H9 (cell line): Measurements from ENCODE around the gene P4HTM. TPM values are rescaled to one million over a fixed set of nuclear protein-coding genes. Genes with fewer than 3 reads are reported as not detected.

Experiments used
- DNase-seq: peaks from one replicate; pipeline ENCODE4 v3.0.0-alpha.2; 2017
- H2AFZ ChIP-seq: one replicate; pipeline ENCODE4 v1.6.1; 2013; ENCODE audit warnings: mild to moderate bottlenecking, low read length, control low read depth, moderate library complexity
- H2AK5ac ChIP-seq: 2 replicates; pipeline ENCODE4 v1.6.1; 2013; ENCODE audit warnings: low read length, control low read depth, mixed read lengths; ENCODE audit not compliant: insufficient read length
- H2BK120ac ChIP-seq: one replicate; pipeline ENCODE4 v1.6.1; 2013; ENCODE audit warnings: low read depth, mild to moderate bottlenecking, low read length, control low read depth, inconsistent platforms; ENCODE audit not compliant: poor library complexity, severe bottlenecking
- H2BK12ac ChIP-seq: 2 replicates; pipeline ENCODE4 v1.6.1; 2013; ENCODE audit warnings: low read length, control low read depth, mixed read lengths, low read depth; ENCODE audit not compliant: insufficient read length
- H2BK15ac ChIP-seq: 2 replicates; pipeline ENCODE4 v1.6.1; 2013; ENCODE audit warnings: low read depth, low read length, control low read depth
- H2BK20ac ChIP-seq: one replicate; pipeline ENCODE4 v1.6.1; 2013; ENCODE audit warnings: low read depth, mild to moderate bottlenecking, low read length, control low read depth, inconsistent platforms; ENCODE audit not compliant: poor library complexity, severe bottlenecking
- H2BK5ac ChIP-seq: 2 replicates; pipeline ENCODE4 v1.6.1; 2013; ENCODE audit warnings: low read length, control low read depth, mixed read lengths; ENCODE audit not compliant: insufficient read length
- H3K14ac ChIP-seq: 2 replicates; pipeline ENCODE4 v1.6.1; 2013; ENCODE audit warnings: low read length, control low read depth; ENCODE audit not compliant: insufficient read depth
- H3K18ac ChIP-seq: 2 replicates; pipeline ENCODE4 v1.6.1; 2013; ENCODE audit warnings: low read depth, mild to moderate bottlenecking, mixed read lengths, low read length, control low read depth; ENCODE audit not compliant: insufficient read length
- H3K23ac ChIP-seq: 2 replicates; pipeline ENCODE4 v1.6.1; 2013; ENCODE audit warnings: low read length, control low read depth, mixed read lengths, low read depth; ENCODE audit not compliant: insufficient read length
- H3K23me2 ChIP-seq: 2 replicates; pipeline ENCODE4 v1.6.1; 2013; ENCODE audit warnings: low read depth, mild to moderate bottlenecking, mixed read lengths, low read length, control low read depth; ENCODE audit not compliant: insufficient read length, poor library complexity, severe bottlenecking
- H3K27ac ChIP-seq: 2 replicates; pipeline ENCODE4 v1.5.1; 2013; ENCODE audit warnings: low read length, control low read depth, mixed read lengths, low read depth; ENCODE audit not compliant: insufficient read length
- H3K27me3 ChIP-seq: 2 replicates; pipeline ENCODE4 v1.6.1; 2013; ENCODE audit warnings: low read length, control low read depth, inconsistent platforms; ENCODE audit not compliant: insufficient read depth
- H3K4ac ChIP-seq: 2 replicates; pipeline ENCODE4 v1.6.1; 2013; ENCODE audit warnings: low read depth, mild to moderate bottlenecking, control low read depth, inconsistent platforms, low read length, moderate library complexity
- H3K4me1 ChIP-seq: 2 replicates; pipeline ENCODE4 v1.6.1; 2013; ENCODE audit warnings: low read length, control low read depth, inconsistent platforms; ENCODE audit not compliant: insufficient read depth
- H3K4me2 ChIP-seq: 2 replicates; pipeline ENCODE4 v1.6.1; 2013; ENCODE audit warnings: low read length, control low read depth, mixed read lengths; ENCODE audit not compliant: insufficient read length, insufficient read depth
- H3K56ac ChIP-seq: 2 replicates; pipeline ENCODE4 v1.6.1; 2013; ENCODE audit warnings: low read depth, mild to moderate bottlenecking, mixed read lengths, low read length, control low read depth; ENCODE audit not compliant: insufficient read length
- H3K79me1 ChIP-seq: 2 replicates; pipeline ENCODE4 v1.6.1; 2013; ENCODE audit warnings: low read depth, mild to moderate bottlenecking, moderate library complexity, low read length, control low read depth, inconsistent platforms; ENCODE audit not compliant: insufficient read depth, poor library complexity, severe bottlenecking
- H3K79me2 ChIP-seq: 2 replicates; pipeline ENCODE4 v1.6.1; 2013; ENCODE audit warnings: low read length, control low read depth, inconsistent platforms; ENCODE audit not compliant: insufficient read depth
- H3K9ac ChIP-seq: 2 replicates; pipeline ENCODE4 v1.6.1; 2013; ENCODE audit warnings: low read length, control low read depth, mixed read lengths; ENCODE audit not compliant: insufficient read length; ENCODE audit errors: extremely low read depth
- H3K9me3 ChIP-seq: one replicate; pipeline ENCODE4 v1.6.1; 2013; ENCODE audit warnings: low read depth, low read length, inconsistent platforms; ENCODE audit not compliant: control insufficient read depth
- H3T11ph ChIP-seq: one replicate; pipeline ENCODE4 v1.6.1; 2013; ENCODE audit warnings: mild to moderate bottlenecking, low read length, control low read depth, inconsistent platforms
- H4K20me1 ChIP-seq: one replicate; pipeline ENCODE4 v1.6.1; 2013; ENCODE audit not compliant: control insufficient read depth, insufficient read length, insufficient read depth
- H4K5ac ChIP-seq: 2 replicates; pipeline ENCODE4 v1.6.1; 2013; ENCODE audit warnings: low read depth, mild to moderate bottlenecking, mixed read lengths, low read length, control low read depth; ENCODE audit not compliant: insufficient read length
- H4K8ac ChIP-seq: replicated peaks from 2 replicates; pipeline ENCODE4 v1.6.1; 2013; ENCODE audit warnings: low read length, control low read depth, mixed read lengths, low read depth; ENCODE audit not compliant: insufficient read length
- H4K91ac ChIP-seq: 2 replicates; pipeline ENCODE4 v1.6.1; 2013; ENCODE audit warnings: low read depth, mild to moderate bottlenecking, moderate library complexity, mixed read lengths, low read length, control low read depth; ENCODE audit not compliant: insufficient read length
- H3K27ac Mint-ChIP-seq, 3 experiments: 2 replicates in 2 of 3; 3 replicates in 1 of 3; pipeline ENCODE4 v1.8.0; 2020 to 2021; ENCODE audit warnings: mixed read lengths in 3 of 3, mild to moderate bottlenecking in 1 of 3, moderate library complexity in 1 of 3
- H3K27me3 Mint-ChIP-seq: 2 replicates; pipeline ENCODE4 v1.8.0; 2021; ENCODE audit warnings: low read depth, mild to moderate bottlenecking, moderate library complexity, mixed read lengths
- H3K36me3 Mint-ChIP-seq, 3 experiments: 2 replicates in 2 of 3; 3 replicates in 1 of 3; pipeline ENCODE4 v1.8.0; 2020 to 2021; ENCODE audit warnings: low read depth in 3 of 3, mixed read lengths in 3 of 3; ENCODE audit not compliant: insufficient read depth in 1 of 3
- H3K4me1 Mint-ChIP-seq, 2 experiments: 2 replicates each; pipeline ENCODE4 v1.8.0; 2020; ENCODE audit warnings: mixed read lengths in 2 of 2
- H3K4me3 Mint-ChIP-seq, 2 experiments: 2 replicates in 1 of 2; 3 replicates in 1 of 2; pipeline ENCODE4 v1.8.0; 2020 to 2021; ENCODE audit warnings: mild to moderate bottlenecking in 2 of 2, mixed read lengths in 2 of 2, moderate library complexity in 1 of 2
- H3K9me3 Mint-ChIP-seq, 2 experiments: 2 replicates in 1 of 2; 3 replicates in 1 of 2; pipeline ENCODE4 v1.8.0; 2020; ENCODE audit warnings: mild to moderate bottlenecking in 2 of 2, mixed read lengths in 2 of 2, moderate library complexity in 1 of 2
- WGBS: extraction: QIAGEN DNeasy Blood & Tissue Kit; methylation state at CpG from one replicate; pipeline ENCODE4 v1.1.7; 2013; ENCODE audit warnings: missing lambda C conversion rate, low lambda C conversion rate, mixed read lengths; ENCODE audit not compliant: insufficient read length; ENCODE audit errors: extremely low coverage; 5-methylcytosine and 5-hydroxymethylcytosine counted together
- total RNA-seq: library from RNA; stranded (reverse); gene quantifications from 2 replicates; pipeline ENCODE4 v1.2.1, GENCODE V29; 2021
- TF ChIP-seq, protein P1 (sequence below): fragments of 200-600 bp; sonication (generic); conservative IDR thresholded peaks from 3 replicates; pipeline ENCODE4 v1.8.0; 2021; ENCODE audit warnings: antibody characterized with exemption, mild to moderate bottlenecking

The P4HTM gene
- total RNA-seq, 1 experiment from 2014 or later: 36.0 TPM

- H2BK20ac ChIP-seq: no peak within 1 kb of the TSS
- Mint-ChIP-seq H3K36me3 (peaks cover 38 to 47% (median 46%) of the 10 kb centered on the region in 3 experiments), H3K9me3 (no peaks in the 10 kb centered on the region), H3K27ac (peak within 1 kb of the TSS; percentile 95 to 98 (median 98)), H3K4me3 (peak within 1 kb of the TSS; percentile 91 to 95), H3K4me1 (peaks cover 22 to 23% of the 10 kb centered on the region in 2 experiments), H3K27me3 (no peaks in the 10 kb centered on the region; the same call in 1 of the 2 replicates)
- H2AK5ac ChIP-seq: no peak within 1 kb of the TSS
- peak within 1 kb of the TSS; percentile 88 for H3K4me2 ChIP-seq
- no peak within 1 kb of the TSS; the same call in 1 of the 2 replicates for H2BK15ac ChIP-seq
- H3K4ac ChIP-seq: peak within 1 kb of the TSS; percentile 55
- H4K91ac ChIP-seq: peak within 1 kb of the TSS; percentile 34
- H2AFZ ChIP-seq: no peak within 1 kb of the TSS
- peak within 1 kb of the TSS; percentile 92 for H3K18ac ChIP-seq
- no peak within 1 kb of the TSS for H3K56ac ChIP-seq
- DNase-seq: peak; percentile 95
- no peak within 1 kb of the TSS for H3T11ph ChIP-seq
- H3K9me3 ChIP-seq: no peaks in the 10 kb centered on the region
- peaks cover 22% of the 10 kb centered on the region for H3K23me2 ChIP-seq
- peak within 1 kb of the TSS; percentile 90 for H3K9ac ChIP-seq
- H3K27me3 ChIP-seq: no peaks in the 10 kb centered on the region
- peaks cover 5% of the 10 kb centered on the region for H4K20me1 ChIP-seq
- no peak within 1 kb of the TSS for H2BK5ac ChIP-seq
- no peaks in the 10 kb centered on the region for H3K4me1 ChIP-seq
- H3K79me1 ChIP-seq: no peaks in the 10 kb centered on the region
- no peak within 1 kb of the TSS for H3K27ac ChIP-seq
- no CpG with 5 or more reads among the region's 83 CpGs for WGBS
- H2BK12ac ChIP-seq: no peak within 1 kb of the TSS
- peak within 1 kb of the TSS; percentile 53 for H4K5ac ChIP-seq
- H3K14ac ChIP-seq: peak within 1 kb of the TSS; percentile 89
- TF ChIP-seq, protein P1, sequence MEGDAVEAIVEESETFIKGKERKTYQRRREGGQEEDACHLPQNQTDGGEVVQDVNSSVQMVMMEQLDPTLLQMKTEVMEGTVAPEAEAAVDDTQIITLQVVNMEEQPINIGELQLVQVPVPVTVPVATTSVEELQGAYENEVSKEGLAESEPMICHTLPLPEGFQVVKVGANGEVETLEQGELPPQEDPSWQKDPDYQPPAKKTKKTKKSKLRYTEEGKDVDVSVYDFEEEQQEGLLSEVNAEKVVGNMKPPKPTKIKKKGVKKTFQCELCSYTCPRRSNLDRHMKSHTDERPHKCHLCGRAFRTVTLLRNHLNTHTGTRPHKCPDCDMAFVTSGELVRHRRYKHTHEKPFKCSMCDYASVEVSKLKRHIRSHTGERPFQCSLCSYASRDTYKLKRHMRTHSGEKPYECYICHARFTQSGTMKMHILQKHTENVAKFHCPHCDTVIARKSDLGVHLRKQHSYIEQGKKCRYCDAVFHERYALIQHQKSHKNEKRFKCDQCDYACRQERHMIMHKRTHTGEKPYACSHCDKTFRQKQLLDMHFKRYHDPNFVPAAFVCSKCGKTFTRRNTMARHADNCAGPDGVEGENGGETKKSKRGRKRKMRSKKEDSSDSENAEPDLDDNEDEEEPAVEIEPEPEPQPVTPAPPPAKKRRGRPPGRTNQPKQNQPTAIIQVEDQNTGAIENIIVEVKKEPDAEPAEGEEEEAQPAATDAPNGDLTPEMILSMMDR: peak; percentile 98
- H3K79me2 ChIP-seq: no peaks in the 10 kb centered on the region
- no peak within 1 kb of the TSS for H4K8ac ChIP-seq
- H3K23ac ChIP-seq: no peak within 1 kb of the TSS
- H2BK120ac ChIP-seq: no peak within 1 kb of the TSS
Measured at GRCh38 chr3:49021813-49022687, 32.0 kb downstream of the P4HTM start, which contains the start of gene NDUFAF3. Gene NDUFAF3, plus strand, starts transcription at chr3:49022121. Its CDS starts 24 bp downstream, at chr3:49022145.
